HG02763 (cell line): ENCODE data around the gene LRTM2.

ENCODE experiments used
- ATAC-seq: cut with Tn5 transposase; IDR thresholded peaks from one replicate; pipeline ENCODE4 v1.9.1; 2021; ENCODE audit warnings: mild to moderate bottlenecking, moderate library complexity; ENCODE audit not compliant: unreplicated experiment

LRTM2 gene

GRCh38 chr12:1820191-1820895, at the start of gene LRTM2:
LRTM2 (plus strand) TSS chr12:1820565; CDS start chr12:1828149, 7,584 bp downstream.
- ATAC-seq = no peak

- no peak for ATAC-seq
Measured at GRCh38 chr12:1773937-1774655, 46.3 kb upstream of the LRTM2 start.

GRCh38 chr12:1776170-1776921, 44.0 kb upstream of the LRTM2 start:
- no peak for ATAC-seq

- no peak for ATAC-seq
Measured at GRCh38 chr12:1777798-1778197, 42.6 kb upstream of the LRTM2 start.

GRCh38 chr12:1778911-1779310, 41.5 kb upstream of the LRTM2 start:
- no peak for ATAC-seq

- no peak for ATAC-seq
Measured at GRCh38 chr12:1779783-1780182, 40.6 kb upstream of the LRTM2 start.

GRCh38 chr12:1781772-1782171, 38.6 kb upstream of the LRTM2 start:
- ATAC-seq = no peak

- ATAC-seq = no peak
Measured at GRCh38 chr12:1782215-1782614, 38.1 kb upstream of the LRTM2 start.

GRCh38 chr12:1787714-1788113, 32.7 kb upstream of the LRTM2 start:
- no peak for ATAC-seq

GRCh38 chr12:1790444-1790843, 29.9 kb upstream of the LRTM2 start:
- ATAC-seq = no peak

GRCh38 chr12:1791104-1791841, 29.1 kb upstream of the LRTM2 start:
- no peak for ATAC-seq

- ATAC-seq = no peak
Measured at GRCh38 chr12:1792406-1792805, 28.0 kb upstream of the LRTM2 start.

- no peak for ATAC-seq
Measured at GRCh38 chr12:1793426-1794210, 26.7 kb upstream of the LRTM2 start.

GRCh38 chr12:1794440-1795090, 25.8 kb upstream of the LRTM2 start:
- no peak for ATAC-seq

GRCh38 chr12:1795221-1795784, 25.1 kb upstream of the LRTM2 start:
- no peak for ATAC-seq

GRCh38 chr12:1795785-1796514, 24.4 kb upstream of the LRTM2 start:
- ATAC-seq = peak; percentile 92

GRCh38 chr12:1796515-1797010, 23.8 kb upstream of the LRTM2 start:
- ATAC-seq = peak; percentile 11
